GM12892 (cell line): ENCODE measurements around the gene KISS1R.

Experiments
- POLR2A ChIP-seq: IDR thresholded peaks from 2 replicates; pipeline ENCODE4 v1.6.1; 2011; ENCODE audit warnings: low read depth, low read length, control low read depth
- POLR2AphosphoS5 ChIP-seq: IDR thresholded peaks from 2 replicates; pipeline ENCODE4 v1.6.1; 2011; ENCODE audit warnings: low read depth, low read length, control low read depth

DNA sequence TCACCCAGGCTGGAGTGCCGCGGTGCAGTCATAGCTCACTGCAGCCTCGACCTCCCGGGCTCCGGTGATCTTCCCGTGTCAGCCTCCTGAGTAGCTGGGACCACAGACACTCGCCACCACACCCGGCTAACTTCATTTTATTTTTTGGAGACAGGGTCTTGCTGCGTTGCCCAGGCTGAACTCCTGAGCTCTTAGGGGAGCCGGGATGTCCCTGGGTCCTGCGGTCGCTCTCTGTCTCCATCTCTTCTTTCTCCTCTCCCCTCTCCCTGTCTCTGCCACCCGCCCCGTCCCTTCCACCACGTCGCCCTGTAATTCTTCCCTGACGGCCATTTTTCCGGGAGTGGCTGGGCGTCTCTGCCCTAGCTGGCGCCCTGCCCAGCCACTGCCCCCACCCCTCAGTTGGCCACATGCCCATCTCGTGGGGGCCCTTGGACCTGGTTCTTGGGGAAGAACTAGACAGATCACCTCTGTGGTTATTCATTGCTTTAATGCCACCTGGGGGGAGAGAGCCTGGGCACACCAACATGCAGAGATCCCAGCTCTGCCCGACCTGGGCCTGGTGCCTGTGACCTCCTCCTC is 27.6 kb downstream of the KISS1R start:
- TF ChIP-seq POLR2A (no peak), POLR2AphosphoS5 (no peak)
